Activated T-cell treated with anti-CD3 and anti-CD28 coated beads, Interleukin-2, amount 50 U/mL, for 72 hours (primary cell): Measurements from ENCODE around the gene STYX. TPM values are rescaled to one million over a fixed set of nuclear protein-coding genes. Genes with fewer than 3 reads are reported as not detected.
A peak's percentile ranks its signal among the peaks of the same experiment; 100 is the strongest.
"Not testable (repeated sequence)": the region's sequence is repeated elsewhere in the genome, so short reads cannot be mapped to it uniquely, and the experiment has no call there.

Source experiments
- ATAC-seq, 2 donors: fragments of 150-1000 bp; cut with Tn5 transposase; replicated peaks in 1 of 2; 2 replicates each; pipeline ENCODE4 v1.10.0; 2021; ENCODE audit warnings: moderate library complexity in 2 of 2, mild to moderate bottlenecking in 1 of 2
- DNase-seq, 2 donors: peaks; one replicate each; pipeline ENCODE4 v3.0.0; 2021 to 2022; ENCODE audit warnings: mixed read lengths in 1 of 2
- H3K27ac Mint-ChIP-seq: one replicate; pipeline ENCODE4 v1.8.0; 2022; ENCODE audit warnings: mild to moderate bottlenecking, moderate library complexity, mixed read lengths
- H3K27me3 Mint-ChIP-seq: one replicate; pipeline ENCODE4 v1.8.0; 2022; ENCODE audit warnings: low read depth, mixed read lengths
- H3K36me3 Mint-ChIP-seq, 2 donors: one replicate each; pipeline ENCODE4 v1.8.0; 2022; ENCODE audit warnings: mixed read lengths in 2 of 2, mild to moderate bottlenecking in 1 of 2; ENCODE audit not compliant: insufficient read depth in 2 of 2
- H3K4me1 Mint-ChIP-seq: one replicate; pipeline ENCODE4 v1.8.0; 2022; ENCODE audit warnings: low read depth, mixed read lengths
- H3K4me3 Mint-ChIP-seq, 2 donors: one replicate each; pipeline ENCODE4 v1.8.0; 2022; ENCODE audit warnings: mild to moderate bottlenecking in 2 of 2, mixed read lengths in 2 of 2, moderate library complexity in 2 of 2
- H3K9me3 Mint-ChIP-seq, 2 donors: one replicate each; pipeline ENCODE4 v1.8.0; 2022; ENCODE audit warnings: mixed read lengths in 2 of 2
- total RNA-seq, 2 donors: library from RNA; stranded (reverse); gene quantifications; one replicate each; pipeline ENCODE4 v1.2.3, GENCODE V29; 2022

STYX gene
- total RNA-seq, 2 donors from 2014 or later: 15.5 to 16.2 TPM

DNA sequence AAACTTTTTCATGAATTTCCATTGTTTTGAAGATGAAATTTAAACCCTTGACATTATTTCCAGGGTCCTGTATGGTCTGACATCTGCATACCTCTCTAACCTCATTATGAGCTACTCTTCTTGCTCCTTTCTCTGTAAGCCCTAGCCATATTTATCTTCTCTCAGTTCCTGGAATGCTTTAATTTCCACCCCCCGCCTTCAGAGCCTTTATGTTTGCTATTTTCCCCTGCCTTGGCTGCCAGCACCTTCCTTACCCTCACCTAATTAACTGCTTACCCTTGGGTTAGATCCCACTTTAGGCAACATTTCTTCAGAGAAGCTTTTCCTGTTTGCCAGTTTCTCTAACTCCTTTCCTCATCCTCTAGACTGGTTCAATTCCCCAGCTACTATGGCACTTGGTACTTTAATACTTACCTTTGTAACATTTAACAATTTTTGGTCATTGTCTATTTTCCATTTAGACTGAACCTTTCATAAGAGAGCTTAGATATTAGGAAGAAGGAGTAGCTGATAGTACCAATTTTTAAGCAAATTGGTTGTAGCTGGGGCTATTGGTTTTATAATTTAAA is 6.0 kb downstream of the STYX start:
- ATAC-seq (no peak), DNase-seq (no peak)
- Mint-ChIP-seq H3K4me1 (peaks cover 73% of the 10 kb centered on the region), H3K27me3 (no peaks in the 10 kb centered on the region), H3K9me3 (no peaks in the 10 kb centered on the region), H3K4me3 (peak overlapping the region; percentile 2 to 5), H3K27ac (peak overlapping the region; percentile 3), H3K36me3 (peaks cover 2 to 18% of the 10 kb centered on the region in 2 donors)

DNA sequence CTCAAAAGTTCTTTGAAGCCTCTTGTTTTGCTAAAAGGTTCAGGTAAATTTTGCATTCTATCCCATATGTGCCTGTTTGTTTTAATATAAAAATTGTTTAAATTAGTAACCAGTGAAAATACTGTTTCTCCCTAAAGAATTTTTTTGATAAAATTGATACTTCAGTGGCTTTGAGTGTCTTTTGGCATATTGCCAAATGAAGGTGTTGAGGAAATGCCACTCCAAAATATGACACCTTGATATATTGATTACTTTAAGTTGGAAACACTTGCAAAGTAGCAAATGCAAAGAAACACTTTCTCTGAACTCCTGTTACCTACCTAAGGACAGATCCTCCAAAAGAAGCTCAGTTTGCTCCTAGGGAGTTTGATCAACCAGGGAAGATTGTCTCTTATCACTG is 8.4 kb downstream of the STYX start:
- Mint-ChIP-seq H3K27ac (no peak overlapping the region), H3K4me1 (peaks cover 78% of the 10 kb centered on the region)

GRCh38 chr14:52740751-52741150 is 10.8 kb downstream of the STYX start:
- Mint-ChIP-seq H3K4me1 (peaks cover 81% of the 10 kb centered on the region), H3K27ac (peak overlapping the region; percentile 85), H3K9me3 (no peaks in the 10 kb centered on the region), H3K4me3 (no peak overlapping the region), H3K36me3 (peaks cover 0 to 8% of the 10 kb centered on the region in 2 donors), H3K27me3 (no peaks in the 10 kb centered on the region)
- DNase-seq (no peak), ATAC-seq (no peak)

More for the DNA sequence above, 8.4 kb downstream of the STYX start:
- ATAC-seq (no peak), DNase-seq (no peak)
- peaks cover 2 to 14% of the 10 kb centered on the region in 2 donors for H3K36me3 Mint-ChIP-seq
- no peaks in the 10 kb centered on the region for H3K27me3 Mint-ChIP-seq
- no peak overlapping the region for H3K4me3 Mint-ChIP-seq
- H3K9me3 Mint-ChIP-seq: no peaks in the 10 kb centered on the region

GRCh38 chr14:52741865-52742264 is 11.9 kb downstream of the STYX start:
- ATAC-seq (peak; percentile 45 to 46), DNase-seq (peak in 1 of 2 donors; percentile 16)
- Mint-ChIP-seq H3K4me1 (peaks cover 70% of the 10 kb centered on the region), H3K9me3 (no peaks in the 10 kb centered on the region), H3K36me3 (peaks cover 0 to 8% of the 10 kb centered on the region in 2 donors), H3K27me3 (no peaks in the 10 kb centered on the region), H3K27ac (peak overlapping the region; percentile 100), H3K4me3 (peak overlapping the region; percentile 79 to 92)

DNA sequence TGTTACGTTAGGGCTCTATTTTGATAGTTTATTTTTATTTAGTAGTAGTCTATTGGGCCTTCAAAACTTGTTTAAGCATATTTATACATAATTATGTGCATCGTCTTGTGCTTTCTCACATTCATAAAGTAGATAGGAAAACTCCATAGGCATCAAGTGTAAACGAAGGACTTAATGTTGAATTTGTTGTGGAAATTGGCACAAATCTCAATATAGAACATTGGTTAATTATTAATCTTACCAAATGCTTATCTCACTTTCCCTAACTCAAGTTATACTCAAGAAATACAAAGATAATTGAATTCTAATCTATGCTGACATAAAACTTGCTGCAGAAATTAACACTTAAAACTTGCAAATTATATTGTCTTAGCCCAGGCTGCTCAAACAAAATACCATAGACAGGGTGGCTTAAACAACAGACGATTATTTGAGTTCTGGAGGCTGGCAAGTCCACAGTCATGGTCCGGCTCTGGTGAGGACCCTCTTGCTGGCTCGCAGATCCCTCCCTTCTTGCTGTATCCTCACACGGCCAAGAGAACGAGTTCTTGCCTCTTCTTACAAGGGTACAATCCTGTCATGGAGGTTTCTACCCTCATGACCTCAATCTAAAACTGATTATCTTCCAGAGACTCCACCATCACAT is 18.8 kb downstream of the STYX start:
- Mint-ChIP-seq H3K4me3 (no peak overlapping the region), H3K9me3 (no peaks in the 10 kb centered on the region), H3K36me3 (peaks cover 0 to 7% of the 10 kb centered on the region in 2 donors), H3K4me1 (peaks cover 15% of the 10 kb centered on the region), H3K27me3 (no peaks in the 10 kb centered on the region), H3K27ac (no peak overlapping the region)
- DNase-seq (no peak), ATAC-seq (no peak)

- Mint-ChIP-seq H3K27me3 (no peaks in the 10 kb centered on the region), H3K36me3 (peaks cover 0 to 4% of the 10 kb centered on the region in 2 donors)
These were observed 25.8 kb downstream of the STYX start for GRCh38 chr14:52755607-52756316.

GRCh38 chr14:52759145-52759544 is 29.2 kb downstream of the STYX start:
- Mint-ChIP-seq H3K4me3 (no peak overlapping the region), H3K4me1 (peaks cover 11% of the 10 kb centered on the region)

More at GRCh38 chr14:52755607-52756316, 25.8 kb downstream of the STYX start:
- Mint-ChIP-seq H3K27ac (no peak overlapping the region), H3K4me3 (no peak overlapping the region), H3K4me1 (no peaks in the 10 kb centered on the region), H3K9me3 (no peaks in the 10 kb centered on the region)
- ATAC-seq (no peak), DNase-seq (no peak)

GRCh38 chr14:52762923-52763322 is 33.0 kb downstream of the STYX start:
- not testable (repeated sequence) for DNase-seq, ATAC-seq, H3K27me3 Mint-ChIP-seq, H3K9me3 Mint-ChIP-seq
- peaks cover 11% of the 10 kb centered on the region for H3K4me1 Mint-ChIP-seq
- peak overlapping the region in 1 of 2 donors; percentile 52 for H3K4me3 Mint-ChIP-seq
- peak overlapping the region; percentile 91 for H3K27ac Mint-ChIP-seq
- H3K36me3 Mint-ChIP-seq: peaks cover 2 to 10% of the 10 kb centered on the region in 2 donors

More at GRCh38 chr14:52759145-52759544, 29.2 kb downstream of the STYX start:
- Mint-ChIP-seq H3K36me3 (peaks cover 2 to 6% of the 10 kb centered on the region in 2 donors), H3K27ac (no peak overlapping the region), H3K27me3 (no peaks in the 10 kb centered on the region), H3K9me3 (no peaks in the 10 kb centered on the region)
- no peak for DNase-seq
- no peak for ATAC-seq

GRCh38 chr14:52767058-52767833 is 37.3 kb downstream of the STYX start:
- no peaks in the 10 kb centered on the region for H3K27me3 Mint-ChIP-seq
- H3K27ac Mint-ChIP-seq: peak overlapping the region; percentile 76
- DNase-seq (no peak), ATAC-seq (no peak)
- peaks cover 4 to 18% of the 10 kb centered on the region in 2 donors for H3K36me3 Mint-ChIP-seq
- peaks cover 21% of the 10 kb centered on the region for H3K4me1 Mint-ChIP-seq
- no peak overlapping the region for H3K4me3 Mint-ChIP-seq
- H3K9me3 Mint-ChIP-seq: no peaks in the 10 kb centered on the region

DNA sequence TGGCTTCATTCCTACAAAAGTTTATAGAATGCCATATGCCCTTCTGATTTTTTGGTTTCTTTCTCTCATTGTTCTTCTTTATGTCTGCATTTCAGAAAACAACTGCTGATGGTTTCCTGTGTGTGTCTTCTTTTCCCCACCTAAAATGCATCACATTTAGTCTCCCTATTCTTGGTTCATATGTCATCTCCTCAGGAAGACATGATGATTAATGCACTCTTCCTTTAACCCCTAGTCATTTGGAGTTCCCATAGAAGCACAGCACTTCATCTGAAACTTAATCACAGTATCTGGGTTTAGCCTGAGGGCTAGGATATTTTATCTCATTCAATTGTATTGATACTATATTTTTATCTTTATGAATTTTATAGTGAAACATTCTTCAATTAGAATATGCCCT is 39.9 kb downstream of the STYX start:
- Mint-ChIP-seq H3K4me1 (peaks cover 10% of the 10 kb centered on the region), H3K27ac (peak overlapping the region; percentile 20), H3K27me3 (no peaks in the 10 kb centered on the region), H3K9me3 (no peaks in the 10 kb centered on the region), H3K36me3 (peaks cover 4 to 13% of the 10 kb centered on the region in 2 donors), H3K4me3 (peak overlapping the region in 1 of 2 donors; percentile 5)
- no peak for DNase-seq
- ATAC-seq: peak in 1 of 2 donors; percentile 26

- Mint-ChIP-seq H3K36me3 (peaks cover 1 to 5% of the 10 kb centered on the region in 2 donors), H3K27me3 (no peaks in the 10 kb centered on the region), H3K27ac (no peak overlapping the region), H3K9me3 (no peaks in the 10 kb centered on the region), H3K4me3 (no peak overlapping the region), H3K4me1 (no peaks in the 10 kb centered on the region)
- ATAC-seq: no peak
- no peak for DNase-seq
These were observed 46.9 kb downstream of the STYX start for GRCh38 chr14:52776816-52777215.

GRCh38 chr14:52778702-52779101 is 48.7 kb downstream of the STYX start:
- Mint-ChIP-seq H3K36me3 (peaks cover 1 to 5% of the 10 kb centered on the region in 2 donors), H3K27me3 (no peaks in the 10 kb centered on the region), H3K27ac (no peak overlapping the region), H3K4me3 (no peak overlapping the region), H3K4me1 (no peaks in the 10 kb centered on the region), H3K9me3 (no peaks in the 10 kb centered on the region)
- DNase-seq: no peak
- ATAC-seq: no peak

DNA sequence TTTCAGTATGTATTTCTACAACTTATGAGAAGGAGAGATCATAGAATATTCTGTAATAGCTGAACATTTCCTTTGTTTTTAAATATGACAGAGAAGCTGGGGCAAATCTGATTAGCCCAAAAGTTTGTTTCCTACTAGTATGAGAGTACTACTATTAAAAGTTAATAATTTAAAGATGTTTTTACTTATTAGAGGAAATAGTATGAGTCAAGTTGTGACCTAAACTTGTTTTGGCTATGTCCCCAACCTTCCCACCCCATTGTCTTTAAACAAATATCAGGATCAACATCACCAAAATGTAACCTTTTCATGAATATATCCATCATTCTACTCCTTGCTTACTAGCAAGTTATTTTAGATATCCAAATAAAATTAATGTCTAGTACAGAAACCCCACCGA is 50.9 kb downstream of the STYX start:
- H3K36me3 Mint-ChIP-seq: peaks cover 0 to 5% of the 10 kb centered on the region in 2 donors
- H3K4me1 Mint-ChIP-seq: no peaks in the 10 kb centered on the region
- no peak overlapping the region for H3K4me3 Mint-ChIP-seq
- H3K27ac Mint-ChIP-seq: no peak overlapping the region
- no peak for ATAC-seq
- H3K27me3 Mint-ChIP-seq: no peaks in the 10 kb centered on the region
- no peak for DNase-seq
- no peaks in the 10 kb centered on the region for H3K9me3 Mint-ChIP-seq
